GM21576 (cell line): Measurements from ENCODE around the gene MEIS1.

Experiments
- ATAC-seq: cut with Tn5 transposase; IDR thresholded peaks from one replicate; pipeline ENCODE4 v1.9.1; 2021; ENCODE audit warnings: mild to moderate bottlenecking, moderate library complexity; ENCODE audit not compliant: unreplicated experiment

MEIS1 gene

GRCh38 chr2:66443186-66443978, 8.5 kb downstream of the MEIS1 start:
- no peak for ATAC-seq

- ATAC-seq, result no peak
These were observed 9.3 kb downstream of the MEIS1 start for GRCh38 chr2:66443979-66444861.

GRCh38 chr2:66445076-66445924, 10.4 kb downstream of the MEIS1 start:
- ATAC-seq, result no peak

- no peak for ATAC-seq
These were observed 11.3 kb downstream of the MEIS1 start for GRCh38 chr2:66445925-66446871.

- no peak for ATAC-seq
These were observed 12.0 kb downstream of the MEIS1 start for GRCh38 chr2:66446941-66447340.

- no peak for ATAC-seq
These were observed 12.8 kb downstream of the MEIS1 start for GRCh38 chr2:66447677-66448076.

GRCh38 chr2:66448136-66448991, 13.4 kb downstream of the MEIS1 start:
- no peak for ATAC-seq

GRCh38 chr2:66452214-66452613, 17.3 kb downstream of the MEIS1 start:
- no peak for ATAC-seq

GRCh38 chr2:66452917-66453316, 18.0 kb downstream of the MEIS1 start:
- ATAC-seq, result no peak

- no peak for ATAC-seq
These were observed 20.6 kb downstream of the MEIS1 start for GRCh38 chr2:66455490-66455889.

- ATAC-seq, result no peak
These were observed 21.5 kb downstream of the MEIS1 start for GRCh38 chr2:66456183-66457041.

- ATAC-seq, result no peak
These were observed 22.6 kb downstream of the MEIS1 start for GRCh38 chr2:66457545-66457944.

- ATAC-seq, result no peak
These were observed 25.1 kb downstream of the MEIS1 start for GRCh38 chr2:66460031-66460430.

- ATAC-seq, result no peak
These were observed 26.2 kb downstream of the MEIS1 start for GRCh38 chr2:66461001-66461663.

GRCh38 chr2:66461664-66462500, 27.0 kb downstream of the MEIS1 start:
- no peak for ATAC-seq

GRCh38 chr2:66462501-66462825, 27.5 kb downstream of the MEIS1 start:
- no peak for ATAC-seq

GRCh38 chr2:66463206-66463755, 28.4 kb downstream of the MEIS1 start:
- no peak for ATAC-seq
